NCI-H2171 treated with DMSO at 0.1 percent for 48 hours (cell line): ENCODE data around the gene NUAK1.
"Not testable (repeated sequence)": the region's sequence is repeated elsewhere in the genome, so short reads cannot be mapped to it uniquely, and the experiment has no call there.

ENCODE experiments used
- DNase-seq: peaks from one replicate; lab custom pipeline; 2025; lab: John Stamatoyannopoulos, UW

Gene NUAK1

GRCh38 chr12:106147956-106148355 lies 9.2 kb upstream of the NUAK1 start:
- peak; percentile 49 for DNase-seq

GRCh38 chr12:106146987-106147386 lies 8.2 kb upstream of the NUAK1 start:
- DNase-seq: no peak

GRCh38 chr12:106145539-106146447 lies 7.0 kb upstream of the NUAK1 start:
- peak; percentile 74 for DNase-seq

GRCh38 chr12:106144847-106145246 lies 6.1 kb upstream of the NUAK1 start:
- DNase-seq: no peak

- DNase-seq: no peak
Observed at GRCh38 chr12:106142591-106143261, 4.0 kb upstream of the NUAK1 start.

- not testable (repeated sequence) for DNase-seq
Observed at GRCh38 chr12:106141920-106142319, 3.2 kb upstream of the NUAK1 start.

- DNase-seq: no peak
Observed at GRCh38 chr12:106141452-106141851, 2.7 kb upstream of the NUAK1 start.

GRCh38 chr12:106141003-106141402 lies 2.2 kb upstream of the NUAK1 start:
- DNase-seq: no peak

GRCh38 chr12:106140223-106140986 lies 1.7 kb upstream of the NUAK1 start:
- no peak for DNase-seq

- peak; percentile 35 for DNase-seq
Observed at GRCh38 chr12:106139422-106140171, 843 bp upstream of the NUAK1 start.

GRCh38 chr12:106138357-106138632 lies 459 bp downstream of the NUAK1 start:
- peak; percentile 41 for DNase-seq

GRCh38 chr12:106137530-106138356 lies 1.0 kb downstream of the NUAK1 start:
- DNase-seq: peak; percentile 27

- peak; percentile 90 for DNase-seq
Observed at GRCh38 chr12:106136263-106136662, 2.5 kb downstream of the NUAK1 start.

- no peak for DNase-seq
Observed at GRCh38 chr12:106135781-106136180, 3.0 kb downstream of the NUAK1 start.

- no peak for DNase-seq
Observed at GRCh38 chr12:106135075-106135474, 3.7 kb downstream of the NUAK1 start.

- DNase-seq: no peak
Observed at GRCh38 chr12:106134294-106134949, 4.3 kb downstream of the NUAK1 start.

GRCh38 chr12:106133136-106134087 lies 5.3 kb downstream of the NUAK1 start:
- DNase-seq: no peak

- no peak for DNase-seq
Observed at GRCh38 chr12:106132175-106133135, 6.3 kb downstream of the NUAK1 start.
